Dermis blood vessel endothelial cell (primary cell): ENCODE data around the gene P3R3URF. TPM values are rescaled to one million over a fixed set of nuclear protein-coding genes. Genes with fewer than 3 reads are reported as not detected.

Source experiments
- DNase-seq: peaks from one replicate; pipeline ENCODE4 v3.0.0; 2010
- total RNA-seq: library from RNA; depleted of rRNA; stranded (reverse); fragments of >200 nt; gene quantifications from 2 replicates; pipeline ENCODE4 v1.2.3, GENCODE V29; 2014

The P3R3URF gene
- total RNA-seq, 1 donor from 2014 or later = not detected

DNA sequence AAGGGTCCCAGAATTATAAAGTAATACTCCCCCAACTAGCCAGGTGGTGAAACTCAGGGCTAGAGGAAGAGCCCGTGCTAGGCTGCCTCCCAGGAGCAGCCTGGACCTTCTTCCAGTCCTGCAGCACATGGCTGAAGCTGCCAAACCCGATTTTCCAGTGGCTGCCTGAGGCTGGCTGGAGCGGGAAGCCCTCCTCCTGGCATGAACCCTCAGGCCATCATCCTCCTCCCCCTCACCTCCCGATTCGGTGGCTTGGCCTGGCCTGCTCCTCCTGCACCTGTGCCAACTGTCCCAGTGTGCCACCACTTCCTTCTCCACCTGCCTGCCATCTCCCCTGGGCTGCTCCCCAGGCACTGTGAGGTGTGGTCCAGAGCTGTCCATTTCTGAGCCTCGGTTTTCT lies 4.4 kb downstream of the P3R3URF start:
- DNase-seq = peak; percentile 17

DNA sequence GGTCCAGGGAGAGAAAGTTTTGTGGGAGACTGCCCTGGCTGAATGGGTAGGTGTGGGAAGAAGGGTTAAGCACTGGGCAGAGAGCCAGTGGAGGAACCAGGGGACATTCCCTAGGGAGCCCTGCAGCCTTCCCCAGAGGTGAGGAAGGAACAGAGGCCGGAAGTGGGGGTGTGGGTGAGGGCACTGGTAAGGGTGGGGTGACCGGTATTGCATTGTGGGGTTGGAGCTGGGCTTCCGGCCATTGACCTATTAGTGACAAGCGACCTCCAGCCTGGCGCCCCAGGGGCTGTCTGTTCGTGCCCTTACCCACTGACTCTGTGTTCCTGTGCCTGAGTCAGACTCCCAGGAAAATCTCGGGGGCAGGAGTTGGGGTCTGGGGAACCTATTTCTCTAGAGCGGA lies 4.9 kb downstream of the P3R3URF start:
- peak; percentile 40 for DNase-seq

DNA sequence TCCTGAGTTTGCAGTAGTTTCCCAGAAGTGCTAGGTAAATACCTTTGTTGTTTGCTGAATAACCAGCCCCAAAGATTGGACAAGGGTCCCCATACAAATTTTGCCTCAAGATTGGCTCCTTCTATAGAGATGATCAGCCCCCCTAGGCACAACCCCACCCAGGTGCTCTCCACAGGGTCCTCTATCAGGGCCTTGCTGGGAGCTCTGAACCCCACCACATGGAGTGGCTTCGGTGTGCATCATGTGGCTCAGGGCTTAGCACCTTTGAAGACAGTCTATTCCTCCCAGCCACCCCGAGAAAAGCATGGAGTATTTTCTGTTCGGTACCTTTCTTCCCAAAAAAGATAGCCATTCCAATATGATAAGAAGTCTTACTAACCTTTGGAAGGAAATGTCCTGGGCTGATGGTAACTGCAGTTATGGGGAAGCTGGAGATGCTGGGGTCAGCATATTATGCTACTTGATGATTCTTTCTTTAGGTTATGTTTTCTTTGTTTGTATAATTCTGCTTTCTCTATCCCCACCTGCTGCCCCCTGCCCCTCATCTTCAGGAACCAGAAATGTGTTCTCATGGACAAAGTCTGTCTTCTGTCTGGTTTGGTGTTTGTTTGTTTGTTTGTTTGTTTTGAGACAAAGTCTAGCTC lies 6.4 kb downstream of the P3R3URF start:
- DNase-seq = no peak

DNA sequence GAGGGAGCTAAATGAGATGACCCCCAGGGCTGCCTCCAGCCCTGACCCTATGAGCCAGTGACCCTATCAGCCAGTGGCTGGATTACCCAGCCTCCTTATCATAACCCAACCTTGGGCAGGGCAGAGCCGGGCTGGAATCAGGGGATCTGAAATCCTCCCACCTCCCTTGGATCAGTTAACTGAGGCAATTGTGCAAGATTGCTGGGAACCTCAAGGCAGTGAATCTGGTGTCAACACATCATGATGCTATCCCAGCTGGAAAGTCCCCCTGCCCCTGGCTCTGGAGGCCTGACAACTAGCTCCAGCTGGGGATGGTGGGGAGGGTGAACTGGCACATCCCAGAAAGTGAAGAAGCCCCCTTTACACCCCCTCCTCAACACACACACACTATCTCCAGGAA lies 7.8 kb downstream of the P3R3URF start:
- no peak for DNase-seq

DNA sequence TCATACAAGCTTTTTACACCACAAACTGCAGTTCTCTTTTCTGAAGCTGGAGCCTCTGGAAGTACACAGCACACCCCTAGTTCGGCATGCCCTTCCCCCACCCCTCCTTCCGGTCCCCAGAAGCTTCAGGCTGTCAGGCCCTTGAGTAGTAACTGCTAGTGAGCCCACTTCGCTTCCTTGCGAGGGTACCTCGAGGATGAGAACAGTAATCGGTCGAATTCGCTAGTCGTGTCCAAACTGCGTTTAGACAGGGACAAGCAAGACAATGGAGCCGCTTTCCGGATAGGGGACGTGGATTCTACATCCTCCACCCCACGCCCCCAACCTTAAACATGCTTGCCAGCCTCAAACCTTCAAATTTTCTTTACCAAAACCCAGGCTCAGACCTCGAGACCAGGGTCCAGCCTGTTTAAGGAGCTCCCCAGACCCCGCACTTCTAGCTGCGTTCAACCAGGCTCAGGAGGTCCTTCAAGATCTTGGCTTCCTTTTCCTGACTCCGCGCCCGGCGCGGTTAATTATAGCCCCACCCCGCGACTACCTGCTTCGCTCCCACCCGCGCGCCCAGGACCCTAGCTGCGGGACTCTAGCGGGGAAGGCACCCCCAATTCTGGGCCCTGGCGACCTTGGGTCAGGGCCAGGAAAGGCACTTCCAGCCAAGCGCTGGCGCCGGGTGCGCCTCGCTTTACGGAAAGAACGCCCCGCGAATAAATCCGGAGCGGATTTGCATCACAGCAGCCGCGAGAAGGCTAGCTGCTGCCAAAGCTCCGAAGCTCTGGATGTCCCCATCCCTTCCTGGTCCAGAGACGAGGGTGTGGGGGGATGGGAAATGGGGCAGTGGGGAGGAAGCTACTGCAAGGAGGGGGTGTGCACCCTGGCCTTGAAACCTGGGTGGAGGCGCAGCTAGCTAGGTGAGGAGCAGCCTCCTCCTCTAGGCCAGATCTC lies 9.5 kb downstream of the P3R3URF start:
- DNase-seq = peak; percentile 65

DNA sequence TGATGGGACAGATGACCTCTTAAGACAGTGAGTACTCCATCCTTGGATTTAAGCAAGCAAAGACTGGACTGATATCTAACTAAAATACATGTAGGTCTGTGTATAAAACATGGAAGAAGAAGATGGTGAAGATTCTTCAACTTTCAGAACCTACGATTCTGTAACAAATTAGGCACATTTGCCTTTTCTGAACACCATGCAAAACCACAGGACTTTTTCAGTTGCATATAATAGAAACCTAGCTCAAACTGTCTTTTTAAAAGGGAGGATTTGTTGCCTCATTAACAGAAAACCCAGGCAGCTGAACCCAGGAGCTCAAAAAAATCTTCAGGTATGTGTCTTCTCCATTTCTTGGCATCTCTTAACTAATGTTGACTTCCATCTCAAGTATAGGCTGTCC lies 16.1 kb downstream of the P3R3URF start:
- no peak for DNase-seq

DNA sequence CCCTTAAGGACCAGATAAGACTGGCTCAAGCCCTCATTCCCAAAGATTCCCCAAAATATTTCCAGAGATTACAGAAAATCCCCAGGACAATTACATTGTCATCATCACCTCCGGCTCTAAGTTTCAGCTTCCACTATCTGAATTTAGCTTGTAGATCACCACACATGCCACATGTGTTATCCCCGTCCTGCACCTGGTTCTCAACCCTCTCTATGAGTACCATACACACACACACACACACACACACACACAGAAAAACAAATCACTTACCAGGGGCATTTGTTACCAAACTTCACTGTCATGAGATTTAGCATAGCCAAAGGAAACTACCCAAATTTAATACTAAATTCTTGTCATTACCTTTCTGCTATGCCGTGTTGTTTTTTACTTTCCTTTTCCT lies 16.8 kb downstream of the P3R3URF start:
- DNase-seq = no peak

DNA sequence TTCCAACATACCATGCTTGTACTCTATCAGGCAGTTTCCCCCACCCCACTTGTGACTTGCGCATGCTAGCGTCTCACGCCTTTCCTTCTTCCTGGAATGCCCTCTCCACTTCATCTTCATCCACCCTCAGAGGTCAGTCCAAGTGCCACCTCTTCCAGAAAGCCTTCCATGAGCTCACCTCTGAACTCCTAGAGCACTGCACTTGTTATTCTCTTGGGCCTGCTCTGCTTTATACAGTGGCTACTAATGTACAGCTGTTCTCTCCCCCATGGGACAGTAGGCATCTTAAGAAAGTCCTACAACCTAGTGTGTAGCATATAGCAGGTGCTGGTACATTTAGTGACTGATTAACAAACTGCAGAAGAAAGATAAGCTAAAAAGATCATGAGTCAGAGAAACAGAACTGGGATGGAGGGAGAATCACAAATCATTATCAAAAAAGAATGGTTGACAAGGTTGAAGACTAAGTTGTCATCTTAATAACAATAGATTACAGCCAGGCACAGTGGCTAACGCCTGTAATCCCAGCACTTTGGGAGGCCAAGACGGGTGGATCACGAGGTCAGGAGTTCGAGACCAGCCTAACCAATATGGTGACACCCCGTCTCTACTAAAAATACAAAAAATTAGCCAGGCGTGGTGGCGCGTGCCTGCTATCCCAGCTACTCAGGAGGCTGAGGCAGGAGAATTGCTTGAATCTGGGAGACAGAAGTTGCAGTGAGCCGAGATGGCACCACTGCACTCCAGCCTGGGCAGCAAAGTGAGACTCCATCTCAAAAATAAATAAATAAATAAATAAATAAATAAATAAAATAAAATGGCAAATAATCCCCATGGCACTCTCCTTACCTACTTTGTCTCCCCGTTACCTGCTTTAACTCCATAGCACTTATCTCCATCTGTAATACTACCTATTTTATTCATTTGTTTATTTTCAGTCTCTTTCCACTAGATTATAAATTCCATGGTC lies 17.7 kb downstream of the P3R3URF start:
- no peak for DNase-seq

DNA sequence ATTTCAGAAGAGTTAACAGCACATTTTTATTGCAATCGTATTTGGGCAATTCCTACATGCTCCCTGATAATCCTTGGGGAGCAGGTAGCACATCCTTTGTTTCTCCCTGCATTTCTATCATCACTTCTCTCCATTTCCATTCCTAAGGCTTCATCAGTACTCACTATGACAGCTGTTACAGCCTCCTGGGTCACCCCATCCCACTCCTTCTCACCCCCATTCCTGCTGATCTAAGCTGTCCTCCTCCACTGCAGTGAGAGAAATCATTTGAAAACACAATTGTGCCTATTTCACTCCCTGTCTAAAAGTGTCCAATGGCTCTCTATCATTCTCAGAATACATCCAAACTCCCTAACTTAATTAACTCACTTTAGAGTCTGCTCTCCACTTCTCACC lies 18.4 kb downstream of the P3R3URF start:
- DNase-seq = no peak

DNA sequence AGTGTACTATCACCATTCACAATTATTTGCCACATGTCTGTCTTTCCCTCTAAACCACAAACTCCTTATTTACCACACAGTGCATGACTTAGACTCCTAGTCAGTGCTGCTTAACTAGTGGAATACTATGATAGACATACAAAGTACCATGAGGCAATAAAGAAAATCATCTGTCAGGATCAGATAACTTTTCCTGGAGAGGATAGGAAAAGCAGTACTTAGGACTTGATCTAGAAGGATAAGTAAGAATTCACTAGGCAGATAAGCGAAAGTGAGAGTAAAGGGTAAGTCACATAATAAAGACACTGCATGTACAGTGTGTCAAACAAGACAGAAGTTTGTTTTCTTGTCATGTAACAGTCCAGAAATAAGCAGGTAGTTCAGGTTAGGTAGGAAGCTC lies 22.6 kb downstream of the P3R3URF start:
- no peak for DNase-seq

DNA sequence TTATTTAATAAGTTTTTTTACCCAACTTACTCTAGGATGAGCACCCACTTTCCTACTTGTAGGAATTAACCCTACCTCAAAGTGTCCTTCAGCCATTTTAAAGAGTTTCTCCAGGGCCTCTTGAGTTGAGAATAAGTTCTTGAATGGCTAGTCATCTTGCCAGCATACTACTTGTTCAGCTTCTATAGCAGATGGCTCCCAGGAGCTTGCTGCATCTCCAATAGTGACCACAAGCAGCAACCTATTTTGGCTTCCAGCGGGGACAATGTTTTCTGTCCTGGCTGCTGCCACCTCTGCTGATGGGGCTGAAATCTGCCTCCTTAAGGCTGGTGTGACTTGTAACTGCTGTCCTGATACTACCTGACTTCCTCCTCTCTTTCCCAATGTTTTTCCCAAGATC lies 23.1 kb downstream of the P3R3URF start:
- DNase-seq = no peak

DNA sequence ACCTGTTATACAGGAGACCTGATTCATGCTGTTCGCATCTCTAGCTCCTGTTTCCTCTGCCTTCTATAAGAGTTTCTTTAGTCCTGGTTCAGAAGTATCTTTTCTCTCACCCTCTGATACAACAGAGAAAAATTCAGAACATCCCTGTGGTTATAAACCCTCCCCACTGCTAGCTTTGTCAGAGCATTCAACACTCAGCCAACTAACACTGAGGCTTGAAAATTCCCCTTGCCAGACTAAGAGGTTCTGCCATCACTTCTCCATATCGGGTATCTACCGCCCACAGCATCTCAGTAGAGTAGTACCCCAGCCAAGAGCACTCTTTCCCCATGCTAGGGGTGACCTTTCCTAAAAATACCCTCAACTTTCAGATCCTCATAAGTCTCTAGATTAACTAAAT lies 24.3 kb downstream of the P3R3URF start:
- no peak for DNase-seq

DNA sequence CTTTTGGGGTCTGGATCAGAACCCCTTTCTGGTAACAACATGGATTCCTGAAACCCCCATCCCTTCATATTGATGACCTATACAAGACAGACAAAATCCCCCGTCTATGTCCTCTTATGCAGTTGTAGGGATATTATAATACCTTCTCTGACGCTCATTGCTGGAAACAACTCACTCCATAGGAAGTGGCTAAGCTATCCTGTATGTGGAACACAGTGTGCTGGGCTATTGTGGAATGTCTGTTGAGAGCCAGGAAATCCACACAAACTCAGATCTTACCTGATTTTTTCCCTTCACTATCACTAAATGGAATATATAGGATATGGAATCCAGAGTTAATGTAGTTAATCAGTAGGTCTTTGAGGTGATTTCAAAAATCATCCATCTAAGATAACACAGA lies 26.2 kb downstream of the P3R3URF start:
- peak; percentile 81 for DNase-seq

DNA sequence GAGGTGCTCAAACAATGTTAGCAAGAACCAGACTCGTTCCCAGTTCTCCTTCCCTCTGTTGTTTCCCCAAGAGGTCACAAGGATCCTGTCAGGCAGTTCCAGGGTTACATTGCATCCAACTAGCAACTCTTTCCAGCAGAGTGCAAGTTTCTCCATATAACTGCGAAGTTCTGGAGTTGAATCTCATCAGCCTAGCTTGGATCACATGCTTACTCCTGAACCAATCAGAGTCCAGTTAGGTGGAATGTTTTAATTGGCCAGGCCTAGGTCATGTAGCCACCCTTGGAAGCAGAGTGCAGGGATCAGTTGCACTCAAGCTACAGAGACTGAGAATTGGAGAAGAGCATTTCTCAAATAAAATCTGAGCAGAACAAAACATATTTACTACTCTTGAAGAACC lies 28.0 kb downstream of the P3R3URF start:
- no peak for DNase-seq

DNA sequence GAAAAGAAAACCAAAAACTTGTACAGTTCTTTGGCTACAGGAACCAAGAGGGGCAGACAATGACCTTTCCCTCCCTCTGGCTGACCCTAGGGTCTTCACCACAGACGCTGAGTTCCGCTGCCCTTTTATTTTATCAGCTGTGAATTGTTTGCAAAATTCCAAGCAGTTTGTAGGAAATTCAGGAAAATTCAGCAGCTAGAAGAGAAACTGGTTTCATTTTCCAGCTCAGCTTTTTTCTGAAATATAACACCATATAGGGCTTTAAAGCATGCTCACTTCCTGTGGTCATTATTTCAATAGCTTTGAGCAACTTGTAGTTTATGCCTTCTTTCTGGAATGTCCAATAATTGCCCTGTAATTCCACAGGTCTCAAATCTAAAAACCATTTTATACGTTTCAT lies 38.4 kb downstream of the P3R3URF start:
- peak; percentile 73 for DNase-seq

DNA sequence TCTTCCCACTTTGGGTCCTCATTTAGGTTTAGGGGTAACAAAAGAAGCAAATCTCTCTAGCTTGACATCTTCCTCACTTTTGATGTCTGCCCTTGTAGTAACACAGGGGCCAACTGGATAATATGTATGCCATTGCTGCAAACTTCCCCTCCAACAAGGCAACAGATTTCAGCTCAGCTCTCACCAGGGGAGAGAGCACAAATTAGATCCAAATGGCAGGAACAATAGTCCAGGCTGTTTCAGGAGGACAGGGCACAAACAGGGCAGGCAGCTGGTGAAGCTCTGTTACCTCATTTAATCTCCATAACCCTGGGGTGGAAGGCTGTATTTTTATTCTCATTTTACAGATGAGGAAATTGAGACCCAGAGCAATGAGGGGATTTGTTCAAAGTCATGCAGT lies 39.6 kb downstream of the P3R3URF start:
- no peak for DNase-seq

DNA sequence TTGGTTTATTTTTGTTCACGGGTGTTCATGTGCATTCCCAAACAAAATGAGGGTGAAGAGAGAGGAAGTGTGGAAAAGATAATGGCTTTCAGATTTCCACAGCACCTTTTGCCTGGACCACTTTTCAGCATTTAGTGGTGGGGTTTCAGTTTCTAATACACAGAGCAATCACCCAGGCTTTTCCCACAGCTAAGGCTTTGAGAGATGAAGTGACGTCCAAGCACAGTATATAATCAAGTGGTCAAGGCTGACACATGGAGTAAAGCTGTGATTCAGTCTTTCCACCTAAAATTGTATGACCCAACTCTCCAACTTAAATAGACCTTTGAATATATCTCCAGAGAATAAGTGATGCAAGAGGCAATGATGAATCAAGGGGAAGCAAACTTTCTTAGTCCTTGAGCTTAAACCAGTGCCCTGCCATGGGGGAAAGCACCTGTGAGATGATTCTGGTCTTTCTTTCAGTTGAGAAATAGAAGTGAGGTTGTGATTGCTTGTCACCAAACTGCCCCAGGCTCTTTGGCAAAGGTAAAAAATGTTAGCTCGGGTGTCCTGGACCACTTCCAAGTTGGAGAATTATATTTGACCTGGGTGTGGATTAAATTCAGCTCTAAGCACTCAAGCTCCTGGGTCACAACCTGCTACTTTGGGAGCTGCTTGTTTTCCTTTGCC lies 41.5 kb downstream of the P3R3URF start:
- peak; percentile 52 for DNase-seq

DNA sequence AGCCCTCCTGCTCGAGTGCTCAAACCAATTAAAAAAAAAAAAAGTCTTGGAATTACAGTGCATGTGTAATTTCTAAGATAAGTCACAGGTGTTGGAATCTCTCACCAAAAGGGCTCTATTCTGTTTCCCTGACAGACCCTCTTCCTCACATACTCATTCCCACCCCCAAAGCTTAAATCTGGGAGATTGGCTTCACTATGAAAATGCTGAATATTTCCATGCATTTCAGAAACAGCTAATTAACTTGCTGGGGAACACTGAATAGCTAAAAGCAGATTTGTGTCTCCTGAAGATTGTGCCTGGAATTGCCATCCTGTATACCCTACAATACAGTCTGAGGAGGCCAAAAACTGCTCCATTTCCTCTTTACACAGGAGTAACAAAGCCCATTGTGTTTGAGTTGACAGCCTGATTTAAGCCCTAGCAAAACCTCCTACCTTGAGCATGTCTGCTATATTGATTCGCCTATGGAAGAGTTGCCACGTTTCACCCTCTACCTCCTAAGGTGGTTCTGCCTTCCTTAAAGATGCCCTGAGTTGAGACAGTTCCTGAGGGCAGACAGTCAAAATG lies 42.4 kb downstream of the P3R3URF start:
- DNase-seq = peak; percentile 69

DNA sequence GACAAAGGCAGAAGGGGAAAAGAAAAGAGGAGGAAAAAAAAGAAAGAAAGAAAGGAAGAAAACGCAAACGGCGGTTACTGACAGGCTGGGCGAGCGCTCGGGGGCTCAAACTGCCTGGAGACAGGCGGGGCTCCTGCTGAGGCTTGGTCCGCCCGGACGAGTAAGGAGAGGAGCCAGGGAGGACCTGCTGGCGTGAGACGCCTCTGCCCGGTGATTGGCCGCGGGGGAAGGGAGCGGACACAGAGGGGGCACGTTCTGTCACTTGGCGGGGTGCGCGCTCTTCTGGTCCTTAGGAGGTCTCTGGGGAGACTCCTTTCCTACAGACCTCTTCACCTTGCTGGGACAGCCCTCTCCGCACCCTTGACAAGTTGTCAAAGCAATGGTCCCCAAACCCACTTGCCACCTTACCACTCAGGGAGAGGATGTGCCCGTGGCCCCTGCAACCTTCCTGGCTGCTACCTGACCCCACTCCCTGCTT lies 43.1 kb downstream of the P3R3URF start:
- DNase-seq = no peak

DNA sequence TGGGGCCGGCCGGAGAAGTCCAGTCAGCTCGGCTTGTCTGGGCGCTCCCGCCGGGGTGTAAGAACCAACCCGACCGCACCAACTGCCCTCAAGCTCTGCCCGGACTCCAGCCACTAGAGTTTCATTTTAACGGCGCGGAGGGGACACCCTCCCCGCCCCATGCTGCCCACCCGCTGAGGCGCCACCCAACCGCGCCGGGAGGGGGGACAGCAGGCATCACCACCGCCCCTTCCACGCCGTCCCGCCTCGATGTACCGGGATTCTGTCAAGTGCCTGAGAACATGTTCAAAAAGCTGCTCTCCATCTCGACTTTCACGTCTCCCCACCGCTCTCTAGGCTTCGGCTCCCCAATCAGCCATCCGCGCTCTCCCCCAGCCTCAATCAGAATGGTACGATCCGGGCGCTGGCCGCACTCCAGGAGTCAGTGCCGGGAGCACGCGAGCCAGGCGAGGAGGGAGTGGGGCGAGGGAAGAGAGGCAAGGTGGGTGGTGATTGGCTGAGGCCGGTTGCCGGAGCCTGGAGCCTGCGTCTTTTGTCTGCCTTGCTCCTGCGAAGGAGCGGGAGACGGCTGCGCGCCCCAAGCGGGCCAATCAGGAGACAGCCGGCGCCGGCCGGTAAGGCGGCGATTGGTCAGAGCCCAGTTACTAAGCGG lies 43.6 kb downstream of the P3R3URF start, which contains the start of gene PIK3R3:
PIK3R3 (minus strand) TSS at position 101 of the 652 bp plus-strand sequence. CDS start 677 bp downstream, outside the sequence.
- peak; percentile 99 for DNase-seq
